Liver (tissue), 5 donors: ENCODE data around the gene PROSER3. TPM values are rescaled to one million over a fixed set of nuclear protein-coding genes. Genes with fewer than 3 reads are reported as not detected.

Experiments
- EGR1 ChIP-seq, 2 donors: IDR thresholded peaks; 2 replicates each; pipeline ENCODE4 v1.6.1; 2016 to 2018; ENCODE audit warnings: antibody characterized with exemption in 2 of 2, low read depth in 2 of 2
- FOXA2 ChIP-seq: IDR thresholded peaks from 2 replicates; pipeline ENCODE4 v1.6.1; 2016; ENCODE audit warnings: antibody characterized with exemption
- MAX ChIP-seq: IDR thresholded peaks from 2 replicates; pipeline ENCODE4 v1.6.1; 2016; ENCODE audit warnings: antibody characterized with exemption
- NR2F2 ChIP-seq: IDR thresholded peaks from 2 replicates; pipeline ENCODE4 v1.6.1; 2016; ENCODE audit warnings: antibody characterized with exemption
- RXRA ChIP-seq, 2 donors: IDR thresholded peaks; 2 replicates each; pipeline ENCODE4 v1.6.1; 2017 to 2018; ENCODE audit warnings: antibody characterized with exemption in 2 of 2, mild to moderate bottlenecking in 1 of 2
- ZBTB33 ChIP-seq: IDR thresholded peaks from 2 replicates; pipeline ENCODE4 v1.6.1; 2016; ENCODE audit warnings: antibody characterized with exemption
- polyA plus RNA-seq, 2 donors: library from polyadenylated mRNA; stranded (reverse) in 1 of 2; unstranded in 1 of 2; fragments of 200-250 nt in 1 of 2; fragments of >200 nt in 1 of 2; fragmentation: Nextera tagmentation in 1 of 2; extraction: Ambion mirVana in 1 of 2; gene quantifications; one replicate each; pipeline versions ENCODE4 v1.2.1 to v1.2.3, GENCODE V29; 2013 to 2015
- total RNA-seq, 2 donors: library from RNA; depleted of rRNA; stranded (reverse); fragments of >200 nt; gene quantifications; one replicate each; pipeline ENCODE4 v1.2.3, GENCODE V29; 2014
- donor health status: healthy.
- donor health status: healthy.
- donor health status: healthy.

Gene PROSER3
- total and polyA plus RNA-seq, 4 donors, result 2.1 to 4.5 (median 2.7) TPM

- TF ChIP-seq ZBTB33, result no peak
- TF ChIP-seq EGR1 (IDR thresholded peaks at IDR 0.05; ENCODE audit: low read depth in 2 of 2), result no peak
- no peak for TF ChIP-seq NR2F2
- TF ChIP-seq MAX, result no peak
- TF ChIP-seq FOXA2, result no peak
- no peak for TF ChIP-seq RXRA (IDR thresholded peaks at IDR 0.05)
Observed at GRCh38 chr19:35818445-35818844, 60.5 kb downstream of the PROSER3 start (continued).

Other genes with a start within 250 kb of the PROSER3 start
- gene DMKN, start 244.5 kb upstream of the PROSER3 start, total RNA-seq, result 1 to 10 TPM; 1.7 to 9.4 TPM
- 1 to 10 TPM; 1.4 to 3.1 TPM for gene DMKN, start 244.5 kb upstream of the PROSER3 start, polyA plus RNA-seq
- gene SBSN, start 229.9 kb upstream of the PROSER3 start, total RNA-seq, result not detected
- gene SBSN, start 229.9 kb upstream of the PROSER3 start, polyA plus RNA-seq, result not detected
- not detected for gene GAPDHS, start 224.7 kb upstream of the PROSER3 start, total RNA-seq
- gene GAPDHS, start 224.7 kb upstream of the PROSER3 start, polyA plus RNA-seq, result not detected
- 10 to 100 TPM; 18.1 to 28.0 TPM for gene TMEM147, start 212.6 kb upstream of the PROSER3 start, total RNA-seq
- gene TMEM147, start 212.6 kb upstream of the PROSER3 start, polyA plus RNA-seq, result 10 to 100 TPM; 61.3 to 97.4 TPM
- gene ATP4A, start 194.5 kb upstream of the PROSER3 start, total RNA-seq, result not detected
- gene ATP4A, start 194.5 kb upstream of the PROSER3 start, polyA plus RNA-seq, result not detected
- gene PMIS2, start 172.0 kb upstream of the PROSER3 start, total RNA-seq, result not detected
- not detected for gene PMIS2, start 172.0 kb upstream of the PROSER3 start, polyA plus RNA-seq
- 1 to 10 TPM; 2.5 to 7.3 TPM for gene HAUS5, start 145.4 kb upstream of the PROSER3 start, total RNA-seq
- gene HAUS5, start 145.4 kb upstream of the PROSER3 start, polyA plus RNA-seq, result 1 to 10 TPM; 1.9 to 2.2 TPM
- 10 to 100 TPM; 20.1 TPM for gene RBM42, start 129.1 kb upstream of the PROSER3 start, total RNA-seq
- 10 to 100 TPM; 17.8 to 34.7 TPM for gene RBM42, start 129.1 kb upstream of the PROSER3 start, polyA plus RNA-seq
- under 1 TPM; 0.17 to 0.70 TPM for gene ETV2, start 116.4 kb upstream of the PROSER3 start, total RNA-seq
- 1 to 10 TPM; 1.6 to 1.8 TPM for gene ETV2, start 116.4 kb upstream of the PROSER3 start, polyA plus RNA-seq
- gene COX6B1, start 109.9 kb upstream of the PROSER3 start, total RNA-seq, result 100 to 1,000 TPM; 139 to 191 TPM
- gene COX6B1, start 109.9 kb upstream of the PROSER3 start, polyA plus RNA-seq, result 100 to 1,000 TPM; 451 to 518 TPM
- under 1 TPM in 1 of 2 donors, not detected in 1; 0.56 TPM for gene UPK1A, start 91.7 kb upstream of the PROSER3 start, total RNA-seq
- under 1 TPM in 1 of 2 donors, not detected in 1; 0.10 TPM for gene UPK1A, start 91.7 kb upstream of the PROSER3 start, polyA plus RNA-seq
- not detected for gene ZBTB32, start 53.6 kb upstream of the PROSER3 start, total RNA-seq
- under 1 TPM in 1 of 2 donors, not detected in 1; 0.47 TPM for gene ZBTB32, start 53.6 kb upstream of the PROSER3 start, polyA plus RNA-seq
- gene KMT2B, start 40.2 kb upstream of the PROSER3 start, total RNA-seq, result 10 to 100 TPM in 1 of 2 donors, 1 to 10 TPM in 1; 6.3 to 12.1 TPM
- gene KMT2B, start 40.2 kb upstream of the PROSER3 start, polyA plus RNA-seq, result 10 to 100 TPM in 1 of 2 donors, 1 to 10 TPM in 1; 3.7 to 10.3 TPM
- gene IGFLR1, start 15.7 kb upstream of the PROSER3 start, total RNA-seq, result 10 to 100 TPM in 1 of 2 donors, 1 to 10 TPM in 1; 7.0 to 11.2 TPM
- 10 to 100 TPM; 51.1 to 59.7 TPM for gene IGFLR1, start 15.7 kb upstream of the PROSER3 start, polyA plus RNA-seq
- 10 to 100 TPM in 1 of 2 donors, 1 to 10 TPM in 1; 4.5 to 14.8 TPM for gene U2AF1L4, start 12.8 kb upstream of the PROSER3 start, total RNA-seq
- 10 to 100 TPM; 12.0 to 36.5 TPM for gene U2AF1L4, start 12.8 kb upstream of the PROSER3 start, polyA plus RNA-seq
- 1 to 10 TPM; 7.4 to 7.7 TPM for gene PSENEN, start 12.5 kb upstream of the PROSER3 start, total RNA-seq
- 10 to 100 TPM; 33.8 to 58.1 TPM for gene PSENEN, start 12.5 kb upstream of the PROSER3 start, polyA plus RNA-seq
- 1 to 10 TPM; 2.6 to 7.0 TPM for gene LIN37, start 9.6 kb upstream of the PROSER3 start, total RNA-seq
- 1 to 10 TPM; 5.8 to 6.3 TPM for gene LIN37, start 9.6 kb upstream of the PROSER3 start, polyA plus RNA-seq
- 1 to 10 TPM; 2.7 to 4.4 TPM for gene HSPB6, start 1.1 kb upstream of the PROSER3 start, total RNA-seq
- gene HSPB6, start 1.1 kb upstream of the PROSER3 start, polyA plus RNA-seq, result 10 to 100 TPM in 1 of 2 donors, 1 to 10 TPM in 1; 6.9 to 17.7 TPM
- gene ARHGAP33, start 17.4 kb downstream of the PROSER3 start, total RNA-seq, result 10 to 100 TPM in 1 of 2 donors, 1 to 10 TPM in 1; 2.0 to 10.1 TPM
- gene ARHGAP33, start 17.4 kb downstream of the PROSER3 start, polyA plus RNA-seq, result 1 to 10 TPM in 1 of 2 donors, under 1 TPM in 1; 0.85 to 1.6 TPM
- 100 to 1,000 TPM in 1 of 2 donors, 10 to 100 TPM in 1; 56.4 to 116 TPM for gene PRODH2, start 54.7 kb downstream of the PROSER3 start, total RNA-seq
- gene PRODH2, start 54.7 kb downstream of the PROSER3 start, polyA plus RNA-seq, result 100 to 1,000 TPM; 112 to 156 TPM
- under 1 TPM in 1 of 2 donors, not detected in 1; under 0.01 TPM for gene NPHS1, start 94.3 kb downstream of the PROSER3 start, total RNA-seq
- not detected for gene NPHS1, start 94.3 kb downstream of the PROSER3 start, polyA plus RNA-seq
- not detected for gene KIRREL2, start 98.7 kb downstream of the PROSER3 start, total RNA-seq
- gene KIRREL2, start 98.7 kb downstream of the PROSER3 start, polyA plus RNA-seq, result not detected
- gene APLP1, start 110.4 kb downstream of the PROSER3 start, total RNA-seq, result under 1 TPM in 1 of 2 donors, not detected in 1; 0.08 TPM
- under 1 TPM; 0.16 to 0.51 TPM for gene APLP1, start 110.4 kb downstream of the PROSER3 start, polyA plus RNA-seq
- 1 to 10 TPM; 1.3 to 2.4 TPM for gene NFKBID, start 142.4 kb downstream of the PROSER3 start, total RNA-seq
- gene NFKBID, start 142.4 kb downstream of the PROSER3 start, polyA plus RNA-seq, result 1 to 10 TPM in 1 of 2 donors, under 1 TPM in 1; 0.66 to 1.2 TPM
- 1 to 10 TPM; 2.0 to 3.1 TPM for gene HCST, start 144.4 kb downstream of the PROSER3 start, total RNA-seq
- gene HCST, start 144.4 kb downstream of the PROSER3 start, polyA plus RNA-seq, result 10 to 100 TPM in 1 of 2 donors, 1 to 10 TPM in 1; 4.6 to 13.3 TPM
- gene TYROBP, start 150.1 kb downstream of the PROSER3 start, total RNA-seq, result 10 to 100 TPM; 26.8 to 37.6 TPM
- gene TYROBP, start 150.1 kb downstream of the PROSER3 start, polyA plus RNA-seq, result 10 to 100 TPM; 43.8 to 89.6 TPM
- gene LRFN3, start 178.2 kb downstream of the PROSER3 start, total RNA-seq, result 1 to 10 TPM in 1 of 2 donors, under 1 TPM in 1; 0.89 to 1.9 TPM
- 1 to 10 TPM; 2.2 to 8.4 TPM for gene LRFN3, start 178.2 kb downstream of the PROSER3 start, polyA plus RNA-seq
- 10 to 100 TPM in 1 of 2 donors, 1 to 10 TPM in 1; 8.4 to 28.4 TPM for gene SDHAF1, start 237.0 kb downstream of the PROSER3 start, total RNA-seq
- 10 to 100 TPM; 16.0 to 21.7 TPM for gene SDHAF1, start 237.0 kb downstream of the PROSER3 start, polyA plus RNA-seq